ENCODE measurements around the gene MCF2L.

Gene MCF2L

DNA sequence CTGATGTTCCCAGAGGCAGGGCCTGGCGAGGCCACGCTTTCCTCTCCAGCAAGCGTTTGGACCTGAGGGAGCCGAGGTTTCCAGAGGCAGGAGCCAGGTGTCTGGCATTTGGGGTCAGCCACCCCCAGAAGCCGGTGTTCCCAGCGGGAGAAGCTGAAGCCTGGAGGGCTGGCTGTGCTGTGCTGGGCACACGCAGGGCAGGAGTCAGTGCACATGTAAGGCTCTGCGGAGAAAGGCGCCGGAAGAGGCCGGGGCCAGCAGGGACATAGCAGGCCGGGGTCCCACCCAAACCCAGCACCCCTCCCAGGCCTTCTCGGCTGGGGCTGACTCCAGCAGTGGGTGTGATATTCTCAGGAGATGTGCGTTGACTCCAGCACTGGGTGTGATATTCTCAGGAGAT is 31.6 kb downstream of the MCF2L start:
- DNase-seq, result no peak

DNA sequence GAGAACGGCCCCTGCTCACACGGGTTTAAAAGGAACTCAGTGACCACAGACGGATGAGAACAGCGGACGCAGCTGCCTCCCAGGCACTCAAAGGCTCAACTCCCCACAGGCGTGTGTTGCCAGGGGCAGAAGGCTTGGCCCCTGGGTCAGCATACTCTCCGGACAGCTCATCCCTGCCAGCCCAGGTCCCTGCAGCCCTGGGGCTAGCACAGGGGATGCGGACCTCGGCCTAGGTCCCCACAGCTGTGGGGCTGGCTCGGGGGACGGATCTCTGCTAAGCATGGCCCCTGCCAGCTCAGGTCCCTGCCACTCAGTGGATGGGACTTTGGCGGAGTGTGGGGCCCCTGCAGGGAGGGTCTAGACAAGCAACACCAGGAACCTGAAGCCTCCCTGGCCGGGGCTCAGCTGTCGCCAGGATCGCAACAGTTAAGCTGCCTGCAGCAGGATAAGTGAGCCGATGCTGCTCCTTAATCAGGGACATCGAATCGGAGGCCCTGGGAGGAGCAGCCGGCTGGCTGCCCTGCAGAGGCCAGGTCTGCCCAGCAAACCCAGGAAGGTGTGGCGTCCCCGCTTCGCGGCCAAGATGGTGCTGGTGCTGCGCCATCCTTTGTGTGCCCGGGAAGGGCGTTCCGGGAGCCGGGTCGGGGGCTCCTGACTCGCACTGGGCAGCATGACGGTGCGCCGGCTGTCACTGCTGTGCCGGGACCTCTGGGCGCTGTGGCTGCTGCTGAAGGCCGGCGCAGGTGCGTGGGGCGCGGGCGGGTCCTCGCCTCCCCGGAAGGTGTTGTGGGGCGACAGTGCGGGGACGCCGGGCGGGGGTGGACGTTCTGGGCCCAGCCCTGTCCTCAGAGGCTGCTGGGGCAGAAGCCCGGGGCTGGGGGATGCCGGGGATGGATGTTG is 32.5 kb downstream of the MCF2L start:
- DNase-seq, result no peak

DNA sequence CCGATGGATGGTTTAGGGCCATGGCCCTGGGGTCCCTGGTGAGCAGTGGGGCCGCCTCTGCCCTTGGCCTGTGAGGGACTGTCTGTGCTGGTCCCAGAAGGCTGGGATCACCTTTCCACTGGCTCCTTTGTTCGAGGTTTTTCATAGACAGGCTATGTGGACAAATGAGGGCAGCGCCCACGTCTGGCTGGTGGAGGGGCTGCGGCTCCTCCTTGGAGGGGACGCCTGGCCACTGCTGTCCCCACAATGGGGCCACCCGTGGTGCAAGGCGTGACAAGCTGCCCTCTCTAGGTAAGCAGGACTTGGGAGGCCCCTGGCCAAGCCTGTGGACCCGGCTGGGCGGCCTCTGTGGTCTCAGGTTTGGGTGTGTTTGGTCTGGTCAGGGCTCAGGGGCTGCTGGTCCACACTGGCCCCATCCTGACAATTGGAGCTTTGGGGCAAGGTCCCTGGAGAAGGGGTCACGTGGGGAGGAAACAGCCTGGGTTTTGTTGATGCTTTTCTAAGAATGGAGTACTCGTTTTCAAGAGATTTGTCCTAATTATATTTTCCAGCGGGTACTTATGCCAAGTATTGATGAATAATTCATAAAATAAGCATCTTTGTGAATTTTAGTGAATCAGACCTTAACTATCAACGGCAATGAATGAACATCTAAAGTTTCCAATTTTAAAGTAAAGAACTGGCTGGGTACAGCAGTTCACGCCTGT is 33.3 kb downstream of the MCF2L start:
- no peak for DNase-seq

DNA sequence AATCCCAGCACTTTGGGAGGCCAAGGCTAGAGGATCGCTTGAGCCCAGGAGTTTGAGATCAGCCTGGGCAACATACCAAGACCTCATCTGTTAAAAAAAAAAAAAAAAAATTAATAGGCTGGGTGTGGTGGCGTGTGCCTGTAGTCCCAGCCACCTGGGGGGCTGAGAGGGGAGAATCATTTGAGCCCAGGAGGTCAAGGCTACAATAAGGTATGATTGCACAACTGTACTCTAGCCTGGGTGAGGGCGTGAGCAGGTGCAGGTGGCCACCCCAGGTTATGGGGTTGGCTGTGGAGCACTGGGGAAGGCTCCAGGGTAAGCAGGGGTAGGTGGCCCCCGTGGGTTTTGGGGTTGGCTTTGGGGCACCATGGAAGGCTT is 33.9 kb downstream of the MCF2L start:
- DNase-seq, result no peak

DNA sequence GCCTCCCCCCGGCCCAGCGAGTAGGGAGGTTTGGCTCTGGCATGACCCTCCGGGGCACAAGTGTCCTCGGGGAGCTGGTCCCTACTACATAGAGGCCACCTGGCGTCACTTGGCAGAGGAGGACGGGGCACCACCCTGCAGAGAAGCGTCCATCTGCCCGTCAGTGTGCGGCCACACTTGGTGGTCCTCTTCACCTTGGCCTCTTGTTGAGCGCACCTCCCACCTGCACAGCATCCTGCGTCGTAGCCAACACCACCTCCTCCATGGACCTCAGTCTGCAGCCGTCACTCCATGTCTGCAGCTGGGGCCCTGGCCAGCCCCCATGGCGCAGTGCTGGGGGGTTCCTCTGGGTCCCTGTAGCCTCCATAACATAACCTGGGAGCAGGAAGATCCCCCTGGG is 35.1 kb downstream of the MCF2L start:
- DNase-seq, result no peak

DNA sequence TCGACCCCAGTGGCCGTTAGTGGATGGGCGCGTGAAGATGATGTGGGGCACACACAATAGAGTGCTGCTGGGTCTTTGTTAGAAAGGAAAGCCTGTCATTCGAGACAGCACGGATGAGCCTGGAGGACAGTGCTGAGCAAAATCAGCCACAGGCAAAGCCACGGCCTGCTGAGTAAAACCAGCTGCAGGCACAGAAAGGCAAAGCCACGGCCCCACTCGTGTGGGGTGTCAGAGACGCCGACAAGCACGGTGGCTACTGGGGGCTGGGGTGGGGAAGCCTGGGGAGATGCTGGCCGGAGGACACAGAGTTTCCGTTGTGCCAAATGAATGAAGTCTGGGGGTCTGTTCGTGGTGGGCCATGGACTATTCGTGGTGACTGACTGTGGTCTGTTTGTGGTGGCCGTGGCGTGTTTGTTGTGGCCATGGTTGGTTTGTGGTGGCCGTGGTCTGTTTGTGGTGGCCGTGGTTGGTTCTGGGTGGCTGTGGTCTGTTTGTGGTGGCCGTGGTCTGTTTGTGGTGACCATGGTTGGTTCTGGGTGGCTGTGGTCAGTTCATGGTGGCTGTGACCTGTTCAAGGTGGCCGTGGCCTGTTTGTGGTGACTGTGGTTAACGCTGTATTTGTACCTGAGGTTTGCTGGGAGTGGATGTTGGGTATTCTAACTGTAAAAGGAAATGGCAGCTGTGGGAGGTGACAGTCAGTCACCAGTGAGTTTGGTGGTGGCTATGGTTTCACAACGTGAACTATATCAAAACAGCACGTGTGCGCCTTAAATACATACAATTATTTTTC is 36.3 kb downstream of the MCF2L start:
- DNase-seq, result peak; percentile 33

DNA sequence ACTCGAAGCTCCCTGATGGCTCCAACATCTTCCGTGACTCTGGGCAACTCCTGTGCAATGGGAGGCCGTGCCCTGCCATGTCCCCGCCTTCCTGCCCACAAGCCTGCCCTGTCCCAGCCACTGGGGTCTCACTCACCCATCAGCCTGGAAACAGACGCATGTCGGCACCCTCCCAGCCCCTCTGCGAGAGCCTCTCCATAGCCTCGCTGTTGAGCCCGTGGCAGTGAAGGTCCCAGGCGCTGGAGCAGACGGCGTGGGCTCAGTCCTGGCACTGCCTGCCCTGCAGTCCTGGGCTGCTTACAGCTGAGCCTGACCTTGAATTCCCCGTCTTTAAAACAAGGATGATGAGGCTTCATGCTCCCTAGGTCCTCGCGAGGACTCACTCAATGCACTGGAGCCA is 37.0 kb downstream of the MCF2L start:
- DNase-seq, result no peak

DNA sequence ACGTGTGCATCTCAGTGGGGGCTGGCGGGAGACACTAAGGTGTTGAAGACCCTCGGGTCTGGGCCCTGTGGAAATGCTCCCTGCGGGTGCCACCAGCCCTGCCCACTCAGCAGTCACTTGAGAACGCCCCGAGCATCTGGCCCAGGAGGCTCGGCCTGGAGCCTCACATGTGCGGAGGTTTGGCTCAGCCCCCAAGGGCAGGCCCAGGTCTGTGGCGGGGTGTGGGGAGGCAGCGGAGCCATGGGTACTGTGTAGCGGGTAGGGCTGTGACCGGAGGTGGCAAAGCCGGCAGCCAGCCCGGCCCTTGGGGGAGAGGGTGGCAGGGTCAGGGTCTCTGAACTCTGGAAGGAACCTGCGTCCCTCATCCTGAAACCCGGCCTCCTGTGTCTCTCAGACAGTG is 37.6 kb downstream of the MCF2L start:
- no peak for DNase-seq

DNA sequence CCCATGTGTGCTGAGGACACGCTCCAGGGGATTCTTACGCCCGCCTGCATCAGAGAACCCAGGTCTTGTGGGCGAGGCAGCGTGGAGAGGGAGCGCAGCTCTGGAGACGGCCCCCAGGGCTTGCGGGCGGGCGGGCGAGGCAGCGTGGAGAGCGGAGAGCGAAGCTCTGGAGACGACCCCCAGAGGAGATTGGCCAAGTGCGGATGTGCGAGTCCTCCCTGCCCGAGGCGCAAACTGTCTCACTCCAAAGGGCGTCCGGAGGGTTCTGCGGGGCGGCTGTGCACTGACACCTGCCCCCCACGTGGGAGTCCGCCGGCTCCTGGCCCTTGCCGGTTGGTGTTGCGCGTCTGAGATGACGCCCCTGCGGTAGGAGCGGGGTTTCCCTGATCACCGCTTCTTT is 39.8 kb downstream of the MCF2L start:
- no peak for DNase-seq

DNA sequence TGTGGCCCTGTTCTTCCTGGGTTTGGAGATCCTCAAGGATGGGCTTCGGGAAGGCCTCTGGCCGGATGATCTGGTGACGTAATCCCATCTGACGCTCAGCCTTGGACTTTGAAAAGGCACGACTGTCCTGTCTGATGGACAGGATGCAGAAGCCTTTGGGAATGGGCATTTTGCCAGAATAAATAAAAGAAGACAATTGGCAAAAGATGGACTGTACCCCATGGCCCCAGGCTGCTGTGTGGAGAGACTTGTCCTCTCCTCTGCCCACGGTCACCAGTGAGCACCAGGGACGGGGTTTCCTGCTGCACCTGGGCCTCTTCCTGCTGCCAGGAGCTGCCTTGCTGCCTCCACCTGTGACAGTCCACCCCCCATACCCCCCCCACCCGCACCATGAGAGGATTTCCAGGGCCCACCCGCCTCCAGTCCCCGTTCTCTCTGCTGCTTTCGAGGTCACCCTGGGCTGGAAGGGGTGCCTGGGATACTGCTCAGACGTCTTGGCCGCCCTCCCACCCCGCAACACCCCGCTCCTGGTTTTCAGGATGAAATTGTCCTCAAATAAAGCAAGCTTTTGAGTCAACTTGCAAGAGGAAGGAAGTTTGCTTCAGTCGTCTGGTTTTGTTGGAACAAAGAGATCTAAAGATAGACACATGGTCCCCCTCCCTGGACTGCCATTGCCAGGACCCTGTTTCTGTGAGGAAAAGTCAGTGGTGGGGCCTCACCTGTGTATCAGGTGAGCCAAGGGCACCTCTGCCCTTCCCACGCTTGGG is 40.9 kb downstream of the MCF2L start:
- DNase-seq, result no peak

DNA sequence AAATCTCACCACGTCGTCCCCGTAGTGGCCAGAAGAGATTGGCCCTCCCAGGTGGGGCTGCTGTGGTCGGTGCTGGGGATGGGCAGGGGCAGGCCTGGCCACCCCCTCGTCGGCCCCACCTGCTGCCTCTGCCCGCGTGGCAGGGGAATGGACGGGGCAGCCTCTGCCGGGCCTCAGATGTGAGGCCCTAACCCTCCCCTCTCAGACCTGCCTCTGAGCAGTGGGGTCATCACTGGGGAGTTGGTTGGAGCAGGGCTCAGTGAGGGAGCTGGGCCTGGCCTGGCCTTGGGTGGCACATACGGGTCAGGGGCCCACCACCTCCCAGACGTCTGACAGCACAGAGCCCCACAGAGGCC is 41.5 kb downstream of the MCF2L start:
- no peak for DNase-seq

DNA sequence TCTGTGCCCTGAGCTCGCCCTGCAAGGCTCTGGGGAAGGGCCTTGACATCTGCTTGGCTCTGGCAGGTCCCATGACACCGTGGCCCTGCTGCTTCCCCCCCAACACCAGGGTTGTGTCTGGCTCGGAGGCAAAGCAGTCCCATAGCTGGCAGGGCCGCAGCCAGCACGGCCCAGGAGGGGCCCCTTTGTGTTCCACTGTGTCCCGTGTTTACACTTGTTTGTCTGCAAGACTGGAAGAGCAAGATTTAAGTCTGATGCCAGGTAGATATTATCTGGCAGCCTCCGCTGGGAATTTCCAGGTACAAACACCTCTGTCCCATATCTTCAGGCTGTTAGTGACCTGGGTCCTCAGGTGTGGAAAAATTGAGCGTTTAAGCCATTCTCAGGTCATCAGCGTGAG is 44.3 kb downstream of the MCF2L start:
- no peak for DNase-seq

DNA sequence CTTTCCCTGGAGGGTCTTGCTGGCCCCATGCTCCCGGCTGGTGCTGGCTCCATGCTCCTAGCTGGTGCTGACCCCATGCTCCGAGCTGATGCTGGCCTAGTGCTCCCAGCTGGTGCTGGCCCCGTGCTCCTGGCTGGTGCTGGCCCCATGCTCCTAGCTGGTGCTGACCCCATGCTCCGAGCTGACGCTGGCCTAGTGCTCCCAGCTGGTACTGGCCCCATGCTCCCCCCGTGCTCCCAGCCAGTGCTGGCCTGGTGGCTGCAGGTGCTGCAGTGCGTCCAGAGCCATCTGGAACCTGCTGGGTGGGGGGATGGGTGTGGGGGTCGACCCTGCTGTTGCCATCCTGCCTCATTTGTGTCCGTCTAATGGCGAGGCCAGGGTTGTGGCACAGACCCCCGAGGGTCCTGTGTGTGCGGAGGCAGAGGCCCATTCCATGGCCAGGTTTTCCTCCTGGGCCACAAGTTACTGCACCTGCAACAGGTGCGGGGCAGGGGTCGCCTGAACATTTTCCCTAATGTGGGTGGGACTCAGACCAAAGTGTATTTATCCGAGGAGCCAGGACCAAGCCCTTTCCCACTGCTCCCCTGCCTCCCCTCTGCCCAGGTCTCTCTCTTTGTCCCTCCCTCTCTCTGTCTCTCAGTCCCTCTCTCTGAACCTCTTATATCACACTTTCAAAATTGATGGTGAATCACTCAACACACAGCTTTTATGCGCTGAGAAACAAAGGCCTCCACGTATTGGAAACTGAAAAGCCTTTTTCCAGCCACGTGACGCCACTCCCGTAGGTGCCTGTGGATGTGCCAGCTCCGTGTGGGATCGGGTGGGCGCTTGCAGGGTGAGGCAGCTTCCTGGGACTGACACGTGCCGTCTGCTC is 45.1 kb downstream of the MCF2L start:
- no peak for DNase-seq

DNA sequence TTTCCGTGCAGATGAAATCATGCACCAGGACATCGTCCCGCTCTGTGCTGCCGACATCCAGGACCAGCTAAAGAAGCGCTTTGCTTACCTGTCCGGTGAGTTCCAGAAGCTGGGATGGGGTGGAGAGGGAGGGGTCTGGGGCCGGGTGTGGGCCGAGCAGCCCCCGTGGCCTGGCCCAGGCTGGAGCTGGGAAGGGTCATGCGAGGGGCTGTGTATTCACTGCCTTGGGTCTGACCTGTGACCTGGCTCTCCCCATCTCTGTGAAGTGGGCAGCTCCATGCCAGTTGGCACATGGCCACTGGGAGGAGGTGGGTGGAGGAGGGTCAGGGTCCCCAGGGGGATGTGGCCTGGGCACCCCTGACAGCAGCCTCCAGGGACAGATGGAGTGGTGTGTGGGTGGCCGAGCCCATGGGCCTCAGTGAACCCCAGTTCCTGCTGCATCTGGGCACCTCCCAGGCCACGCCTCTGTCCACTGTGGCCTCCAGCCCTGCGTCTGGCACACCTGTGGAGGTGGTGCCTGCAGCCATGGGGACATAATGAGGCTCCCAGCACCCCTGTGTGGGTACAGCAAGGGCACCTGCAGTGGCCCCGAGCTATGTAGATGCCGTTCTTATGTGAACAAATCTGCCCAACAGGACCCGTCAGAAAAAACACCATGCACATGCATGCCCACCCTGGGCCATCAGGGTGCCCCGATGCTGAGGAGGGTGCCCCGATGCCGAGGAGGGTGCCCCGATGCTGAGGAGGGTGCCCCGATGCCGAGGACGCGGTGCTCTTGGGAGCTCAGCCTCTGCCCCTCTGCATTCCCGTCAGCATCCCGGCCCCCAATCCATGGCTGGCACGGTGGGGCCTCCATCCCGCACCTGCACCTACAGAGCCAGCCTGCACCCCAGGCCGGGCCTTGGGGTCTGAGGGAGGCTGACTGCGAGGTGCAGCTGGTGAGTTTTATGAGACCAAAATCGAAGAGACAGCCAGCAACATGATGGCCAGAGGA is 46.0 kb downstream of the MCF2L start:
- DNase-seq, result no peak

DNA sequence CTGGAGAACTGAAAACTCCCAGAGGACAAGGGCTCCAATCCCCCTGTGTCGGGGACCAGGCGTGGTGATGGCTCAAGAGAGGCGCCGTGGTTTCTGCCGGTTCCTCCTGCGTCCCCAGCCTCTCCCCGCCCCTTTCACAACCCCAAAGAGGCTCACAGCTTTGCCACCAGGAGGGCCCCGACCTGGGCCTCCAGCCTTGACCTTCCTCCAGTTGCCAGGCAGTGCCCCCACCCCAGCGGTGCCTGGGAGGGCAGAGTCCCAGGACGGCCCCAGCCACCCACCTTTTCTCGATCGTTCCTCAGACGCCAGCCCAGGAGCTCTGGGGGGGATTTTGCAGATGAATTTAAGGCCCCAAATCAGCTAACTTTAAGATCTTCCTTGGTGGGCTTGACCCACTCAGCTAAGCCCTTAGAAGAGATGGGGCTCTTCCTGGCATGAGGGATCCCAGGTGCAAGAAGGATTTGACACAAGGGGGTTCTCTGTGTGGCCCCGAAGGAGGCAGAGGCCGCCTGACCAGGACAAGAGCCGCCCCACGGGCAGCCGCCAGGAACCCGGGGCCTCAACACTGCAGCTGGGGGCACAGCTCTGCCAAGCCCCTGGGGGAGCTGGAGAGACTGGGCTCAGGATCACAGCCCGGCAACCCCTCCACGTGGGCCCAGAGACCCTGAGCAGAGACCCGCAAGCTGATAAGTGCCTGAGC is 47.0 kb downstream of the MCF2L start:
- DNase-seq, result no peak

DNA sequence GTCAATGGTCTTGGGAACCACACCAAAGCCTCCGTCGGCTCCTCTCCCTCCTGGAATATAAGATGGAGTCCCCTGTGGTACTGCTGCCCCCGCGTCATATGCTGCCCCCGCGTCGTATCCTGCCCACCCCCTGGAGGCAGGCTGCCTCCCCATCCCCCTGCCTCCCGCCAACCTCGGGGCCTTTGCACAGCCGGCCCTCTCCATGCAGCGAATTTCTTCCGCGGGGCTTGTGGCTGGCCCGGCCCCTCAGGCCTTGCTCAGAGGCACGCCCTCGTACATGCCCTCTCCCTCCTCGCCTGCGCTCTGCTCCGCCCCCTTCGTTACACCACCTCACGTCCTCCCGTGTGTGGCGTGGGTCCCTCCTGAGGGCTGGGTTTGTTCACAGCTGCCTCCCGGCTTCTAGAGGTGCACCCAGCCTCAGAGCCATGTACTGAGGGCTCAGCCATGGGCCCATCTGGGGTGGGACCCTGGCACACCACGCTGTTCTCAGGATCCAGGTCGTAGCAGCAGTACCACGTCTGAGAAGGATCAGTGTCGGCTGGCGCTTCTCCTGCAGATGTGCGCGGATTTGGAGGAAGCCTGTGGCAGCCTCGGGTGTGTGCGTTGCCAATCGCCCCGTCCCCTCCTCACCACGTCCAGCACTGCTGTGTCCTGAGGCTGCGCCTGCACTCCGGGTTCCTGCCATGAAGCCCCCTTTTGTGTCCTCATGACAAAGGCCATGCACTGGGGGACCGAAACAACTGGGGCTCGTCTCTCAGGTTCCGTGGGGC is 47.7 kb downstream of the MCF2L start:
- no peak for DNase-seq

DNA sequence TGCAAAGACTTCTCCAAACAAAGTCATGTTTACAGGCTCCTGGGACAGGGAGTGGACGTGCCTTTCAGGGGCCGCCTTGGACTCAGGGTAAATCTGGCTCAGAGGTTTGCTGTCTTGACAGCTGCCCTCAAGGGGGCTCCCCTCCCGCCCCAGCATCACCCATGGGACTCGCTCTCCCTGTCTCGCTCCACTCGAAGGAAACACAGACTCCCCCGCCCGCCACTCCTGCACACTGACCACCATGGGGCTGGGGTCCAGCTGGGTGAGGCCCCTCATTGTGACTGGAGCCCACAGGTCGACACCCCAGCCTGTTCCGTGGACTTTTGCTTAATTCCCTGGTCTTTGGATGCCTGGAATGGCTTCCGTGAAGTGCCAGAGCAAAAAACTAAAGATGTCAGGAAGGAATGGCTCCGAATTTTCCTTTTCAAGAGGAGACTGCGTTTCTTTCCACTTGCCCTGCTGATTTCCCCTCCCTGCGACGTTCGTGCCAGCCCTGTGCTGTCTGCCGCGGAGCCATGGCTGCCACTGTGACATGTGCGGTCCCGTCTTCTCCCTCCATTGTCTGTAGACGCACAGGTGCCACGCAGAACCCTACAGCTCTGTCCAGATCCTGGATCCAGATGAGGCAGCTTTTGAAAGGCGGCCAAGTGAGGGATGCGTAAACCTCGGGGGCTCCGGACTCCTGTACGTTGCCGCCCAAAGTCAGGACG is 48.6 kb downstream of the MCF2L start:
- DNase-seq, result no peak

DNA sequence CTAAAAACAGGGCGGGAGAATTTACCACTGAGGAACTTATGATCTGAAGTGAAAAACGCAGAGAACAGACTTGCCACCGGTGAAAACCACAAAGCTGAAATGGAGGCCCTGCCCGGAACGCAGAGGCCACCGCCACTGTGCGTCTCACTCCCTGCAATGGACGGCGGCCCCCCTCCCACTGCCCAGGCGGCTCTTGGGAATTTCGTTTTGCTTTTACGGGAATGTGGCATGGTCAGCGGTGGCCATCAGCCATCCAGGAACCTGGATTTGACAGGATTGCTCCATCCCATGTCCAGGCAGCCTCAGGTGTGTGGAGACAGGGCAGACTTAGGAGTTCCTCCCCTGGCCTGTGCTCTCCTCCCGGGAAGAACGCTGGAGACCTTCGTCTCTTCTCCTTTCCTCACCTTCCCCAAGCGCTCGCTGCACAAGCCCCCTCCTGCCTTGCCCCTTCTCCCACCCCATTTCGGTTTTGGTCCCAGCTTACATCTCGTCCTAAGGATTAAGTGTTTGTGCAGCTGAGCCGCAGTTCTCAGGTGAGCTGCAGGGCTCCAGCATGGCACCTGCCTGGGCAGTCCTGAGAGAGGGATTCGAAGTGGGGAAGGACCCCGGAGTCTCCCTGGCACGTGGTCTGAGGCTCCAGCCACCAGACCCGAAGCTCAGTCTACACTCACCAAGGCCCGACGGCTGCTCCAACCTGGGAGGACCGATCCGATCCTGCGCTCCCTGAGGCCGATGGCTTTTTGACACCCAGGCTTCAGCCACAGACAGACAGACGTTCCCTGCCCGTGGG is 49.9 kb downstream of the MCF2L start:
- no peak for DNase-seq

Data from stimulated activated CD8-positive, alpha-beta memory T cell treated with anti-CD3 and anti-CD28 coated beads, Interleukin-4, amount 100 ng/mL, for 48 hours (primary cell).